HG03103 (cell line): Measurements from ENCODE around the gene CGRRF1.

Experiments
- ATAC-seq: cut with Tn5 transposase; IDR thresholded peaks from one replicate; pipeline ENCODE4 v1.9.1; 2021; ENCODE audit warnings: low read depth; ENCODE audit not compliant: unreplicated experiment

CGRRF1 gene

GRCh38 chr14:54570631-54571415 is 61.1 kb downstream of the CGRRF1 start:
- no peak for ATAC-seq

GRCh38 chr14:54572316-54572715 is 62.6 kb downstream of the CGRRF1 start:
- no peak for ATAC-seq

GRCh38 chr14:54574528-54574927 is 64.8 kb downstream of the CGRRF1 start:
- ATAC-seq, result no peak

GRCh38 chr14:54577494-54577893 is 67.8 kb downstream of the CGRRF1 start:
- no peak for ATAC-seq

GRCh38 chr14:54577977-54578376 is 68.3 kb downstream of the CGRRF1 start:
- no peak for ATAC-seq

GRCh38 chr14:54579621-54580020 is 69.9 kb downstream of the CGRRF1 start:
- ATAC-seq, result no peak

GRCh38 chr14:54580933-54581332 is 71.2 kb downstream of the CGRRF1 start:
- ATAC-seq, result no peak

GRCh38 chr14:54582334-54582733 is 72.6 kb downstream of the CGRRF1 start:
- no peak for ATAC-seq

GRCh38 chr14:54584097-54584496 is 74.4 kb downstream of the CGRRF1 start:
- no peak for ATAC-seq

- ATAC-seq, result no peak
Observed at GRCh38 chr14:54585214-54585613, 75.5 kb downstream of the CGRRF1 start.
